GM19035 (cell line): ENCODE measurements around the gene NLRP1.

ENCODE experiments used
- ATAC-seq: cut with Tn5 transposase; IDR thresholded peaks from one replicate; pipeline ENCODE4 v1.9.1; 2021; ENCODE audit not compliant: unreplicated experiment

NLRP1 gene

DNA sequence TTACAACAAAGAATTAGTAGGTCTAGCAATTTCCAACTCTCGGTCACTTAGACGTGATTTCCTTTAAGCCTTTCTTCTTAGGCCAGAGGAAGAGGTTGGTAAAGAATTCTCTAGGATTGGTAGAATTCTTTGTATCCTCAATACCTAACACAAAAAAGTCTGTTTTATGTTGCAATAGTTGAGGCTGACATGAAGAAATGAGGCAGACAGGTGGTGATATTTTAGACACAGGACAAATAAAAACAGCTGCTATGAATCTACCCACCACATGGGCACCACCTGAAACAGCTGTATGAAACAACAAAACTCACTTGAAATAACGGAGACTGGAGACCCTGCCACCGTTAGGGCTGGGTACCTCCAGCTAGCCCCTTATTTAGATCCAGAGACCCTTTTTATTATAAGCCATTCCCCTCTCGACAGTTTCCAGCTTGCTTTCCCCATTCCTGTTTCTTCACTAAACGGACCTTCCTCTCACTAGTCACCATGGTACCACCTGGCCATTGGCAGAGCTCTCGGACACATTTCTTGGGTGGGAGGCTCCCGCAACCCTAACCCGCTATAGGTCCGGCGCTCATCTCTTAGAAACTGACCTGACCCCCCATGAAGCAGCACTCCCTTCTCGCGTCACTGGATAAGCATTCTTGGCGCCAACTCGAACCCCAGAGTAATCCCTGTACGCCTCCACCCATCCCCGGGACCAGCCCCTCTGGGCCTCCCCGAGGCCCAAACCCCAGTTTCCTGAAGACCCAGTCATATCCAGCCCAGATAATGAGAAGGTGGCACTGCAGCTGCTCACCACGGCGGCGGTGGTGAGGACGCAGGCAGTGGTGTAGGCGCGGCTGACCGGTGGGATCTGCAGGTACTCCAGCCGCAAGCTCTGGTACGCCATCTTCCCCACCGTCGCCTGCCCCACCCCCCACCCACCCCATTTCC, 98.8 kb downstream of the NLRP1 start, which contains the start of gene DERL2:
DERL2 (minus strand) TSS at position 909 of the 936 bp plus-strand sequence; CDS start at position 892, 17 bp downstream.
- peak; percentile 32 for ATAC-seq

DNA sequence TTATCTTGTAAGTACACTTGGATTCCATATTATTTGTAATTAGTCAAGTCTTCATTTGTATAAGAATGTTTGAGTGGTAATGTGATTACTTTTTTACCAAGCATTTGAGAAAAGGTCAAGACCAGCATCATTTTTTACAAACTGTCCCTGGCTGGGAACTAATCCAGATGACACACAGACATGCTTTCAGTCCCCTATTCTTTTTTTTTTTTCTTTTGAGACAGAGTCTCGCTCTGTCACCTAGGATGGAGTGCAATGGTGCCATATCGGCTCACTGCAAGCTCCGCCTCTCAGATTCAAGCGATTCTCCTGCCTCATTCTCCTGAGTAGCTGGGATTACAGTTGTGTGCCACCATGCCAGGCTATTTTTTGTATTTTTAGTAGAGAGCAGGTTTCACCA, 102.9 kb downstream of the NLRP1 start:
- no peak for ATAC-seq

DNA sequence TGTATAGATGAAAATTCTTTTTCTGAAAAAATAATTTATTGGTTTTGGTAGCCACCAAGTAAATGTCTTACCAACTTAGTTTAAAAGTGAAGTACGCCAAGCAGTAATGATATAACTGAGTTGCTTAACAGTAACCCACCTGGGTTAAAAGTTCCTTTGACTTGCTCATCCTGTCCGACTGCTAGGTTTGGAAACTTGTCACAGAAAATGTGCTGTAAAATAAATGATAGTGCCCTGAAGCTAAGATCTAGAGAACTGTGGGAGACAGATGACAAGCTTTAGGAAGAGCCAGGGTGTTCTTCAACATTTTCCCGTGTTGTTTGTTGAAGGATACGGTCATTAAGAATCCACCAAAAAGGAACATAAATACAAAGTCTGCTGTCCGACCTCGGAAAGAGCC, 103.3 kb downstream of the NLRP1 start:
- no peak for ATAC-seq

- ATAC-seq, result no peak
Observed at GRCh38 chr17:5478992-5479391, 105.3 kb downstream of the NLRP1 start.

GRCh38 chr17:5473906-5474305, 110.4 kb downstream of the NLRP1 start:
- no peak for ATAC-seq

- no peak for ATAC-seq
Observed at GRCh38 chr17:5472511-5472910, 111.8 kb downstream of the NLRP1 start.

DNA sequence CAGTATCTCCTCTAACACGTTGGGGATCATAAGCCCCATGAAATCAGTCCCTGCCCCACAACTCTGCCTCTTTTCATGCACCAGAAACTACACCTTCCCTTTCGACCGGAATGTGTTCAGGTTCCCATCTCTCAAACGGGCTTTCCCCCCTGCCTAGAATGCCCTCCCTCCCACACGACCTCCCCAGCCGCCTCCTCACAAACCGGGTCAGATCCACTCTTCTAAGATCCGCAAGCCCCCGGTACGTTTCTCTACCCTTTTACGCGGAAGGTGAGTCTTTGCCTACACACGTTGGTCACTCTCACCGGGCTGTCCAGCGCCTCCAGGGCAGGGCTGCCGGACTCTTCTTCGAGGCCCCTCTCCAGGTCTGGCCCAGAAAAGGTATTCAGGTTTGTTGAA, 116.2 kb downstream of the NLRP1 start:
- ATAC-seq, result peak; percentile 12

GRCh38 chr17:5467416-5467815, 116.9 kb downstream of the NLRP1 start:
- no peak for ATAC-seq

- no peak for ATAC-seq
Observed at GRCh38 chr17:5466295-5466694, 118.0 kb downstream of the NLRP1 start.

DNA sequence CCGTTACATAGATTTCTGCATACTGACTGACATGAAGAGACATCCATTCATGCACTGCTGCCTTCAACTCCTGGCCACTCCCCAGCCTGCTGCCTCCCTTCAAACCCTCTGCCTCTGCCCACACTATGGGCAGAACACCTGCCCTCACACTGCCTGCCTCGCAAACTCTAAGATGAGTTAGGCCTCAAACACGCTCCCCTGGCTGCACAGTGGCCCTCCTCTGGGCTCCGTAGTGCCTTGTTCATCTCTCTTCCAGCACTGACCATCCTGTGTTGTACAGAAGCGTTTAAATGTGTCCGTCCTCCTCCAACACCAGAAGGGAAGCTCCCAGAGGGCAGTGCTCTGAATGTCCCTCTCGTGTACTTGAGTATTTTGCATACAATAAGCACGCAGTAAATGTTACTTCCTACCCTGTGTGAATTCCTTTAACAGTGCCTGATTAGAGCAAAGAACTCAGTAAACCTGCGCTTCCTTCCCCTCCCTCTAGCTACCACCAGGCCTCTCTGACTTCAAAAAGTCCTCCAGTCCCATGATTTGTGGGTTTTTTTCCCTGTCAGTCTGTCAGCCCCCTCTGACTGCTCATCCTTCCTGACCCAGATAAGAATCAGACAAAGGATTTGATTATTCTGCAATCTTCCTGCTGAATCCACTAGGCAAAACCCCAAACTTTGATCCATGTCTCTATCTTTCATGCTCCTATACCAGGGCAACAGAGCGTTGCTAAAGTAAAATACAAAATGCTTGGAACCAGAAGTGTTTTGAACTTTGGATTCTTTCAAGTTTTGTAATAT, 119.4 kb downstream of the NLRP1 start:
- ATAC-seq, result no peak
